Endothelial cell (in vitro differentiated cells): ENCODE results near the gene PGA3. TPM values are rescaled to one million over a fixed set of nuclear protein-coding genes. Genes with fewer than 3 reads are reported as not detected.

Experiments used
- DNase-seq: peaks from one replicate; pipeline ENCODE4 v3.0.0; 2021; ENCODE audit warnings: low spot score
- H3K27ac Mint-ChIP-seq: one replicate; pipeline ENCODE4 v1.8.0; 2021; ENCODE audit warnings: mixed read lengths, inconsistent platforms; ENCODE audit not compliant: unreplicated experiment
- H3K27me3 Mint-ChIP-seq: one replicate; pipeline ENCODE4 v1.8.0; 2021; ENCODE audit warnings: mild to moderate bottlenecking, moderate library complexity, mixed read lengths, inconsistent platforms; ENCODE audit not compliant: unreplicated experiment
- H3K36me3 Mint-ChIP-seq: one replicate; pipeline ENCODE4 v1.8.0; 2021; ENCODE audit warnings: mild to moderate bottlenecking, low read depth, mixed read lengths, inconsistent platforms; ENCODE audit not compliant: unreplicated experiment
- H3K4me1 Mint-ChIP-seq: one replicate; pipeline ENCODE4 v1.8.0; 2021; ENCODE audit warnings: mild to moderate bottlenecking, mixed read lengths, inconsistent platforms; ENCODE audit not compliant: unreplicated experiment
- H3K4me3 Mint-ChIP-seq: one replicate; pipeline ENCODE4 v1.8.0; 2021; ENCODE audit warnings: mild to moderate bottlenecking, mixed read lengths, inconsistent platforms; ENCODE audit not compliant: unreplicated experiment
- H3K9me3 Mint-ChIP-seq: one replicate; pipeline ENCODE4 v1.8.0; 2021; ENCODE audit warnings: mixed read lengths, inconsistent platforms; ENCODE audit not compliant: unreplicated experiment
- total RNA-seq: library from RNA; stranded (reverse); fragmentation: NEBNext Ultra II Directional; extraction: Animal tissue kit (Norgen Biotek cat#: 25700); gene quantifications from one replicate; pipeline ENCODE4 v1.2.1, GENCODE V29; 2021; ENCODE audit not compliant: unreplicated experiment
- TF ChIP-seq, protein P1 (sequence below): fragments of 200-600 bp; sonication (generic); IDR thresholded peaks from one replicate; pipeline ENCODE4 v1.5.0; 2021; ENCODE audit warnings: antibody characterized with exemption; ENCODE audit not compliant: unreplicated experiment

The PGA3 gene
- total RNA-seq, 1 donor from 2014 or later: 0.80 TPM

DNA sequence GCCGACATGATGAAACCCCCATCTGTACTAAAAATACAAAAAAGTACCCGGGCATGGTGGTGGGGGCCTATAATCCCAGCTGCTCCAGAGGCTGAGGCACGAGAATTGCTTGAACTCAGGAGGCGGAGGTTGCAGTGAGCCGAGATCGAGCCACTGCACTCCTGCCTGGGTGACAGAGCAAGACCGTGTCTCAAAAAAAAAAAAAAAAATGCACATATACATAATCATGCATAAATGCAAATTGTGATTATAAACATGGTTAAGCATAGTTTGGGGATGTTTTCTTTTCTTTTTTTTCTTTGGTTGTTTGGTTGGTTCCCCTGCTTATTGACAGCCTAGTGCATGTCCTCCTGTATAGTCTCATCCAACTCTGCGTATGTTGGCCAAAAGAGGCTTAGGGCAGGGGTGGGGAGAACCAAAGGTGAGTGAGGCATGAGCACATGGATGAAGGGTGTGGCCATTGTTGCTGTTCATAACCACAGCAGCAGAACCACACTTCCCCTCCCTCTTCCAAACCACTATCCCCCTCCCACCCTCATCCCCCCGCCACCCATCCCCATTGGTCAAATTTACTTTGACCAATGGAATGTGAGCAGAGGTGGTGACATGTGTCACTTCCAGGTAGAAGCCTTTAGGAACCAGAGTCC lies 35.1 kb upstream of the PGA3 start:
- peaks cover 4% of the 10 kb centered on the region for H3K36me3 Mint-ChIP-seq
- no peak overlapping the region for H3K4me3 Mint-ChIP-seq
- DNase-seq: no peak
- peaks cover 3% of the 10 kb centered on the region for H3K27me3 Mint-ChIP-seq
- H3K9me3 Mint-ChIP-seq: no peaks in the 10 kb centered on the region
- no peak overlapping the region for H3K27ac Mint-ChIP-seq
- peaks cover 28% of the 10 kb centered on the region for H3K4me1 Mint-ChIP-seq
- TF ChIP-seq, protein P1, sequence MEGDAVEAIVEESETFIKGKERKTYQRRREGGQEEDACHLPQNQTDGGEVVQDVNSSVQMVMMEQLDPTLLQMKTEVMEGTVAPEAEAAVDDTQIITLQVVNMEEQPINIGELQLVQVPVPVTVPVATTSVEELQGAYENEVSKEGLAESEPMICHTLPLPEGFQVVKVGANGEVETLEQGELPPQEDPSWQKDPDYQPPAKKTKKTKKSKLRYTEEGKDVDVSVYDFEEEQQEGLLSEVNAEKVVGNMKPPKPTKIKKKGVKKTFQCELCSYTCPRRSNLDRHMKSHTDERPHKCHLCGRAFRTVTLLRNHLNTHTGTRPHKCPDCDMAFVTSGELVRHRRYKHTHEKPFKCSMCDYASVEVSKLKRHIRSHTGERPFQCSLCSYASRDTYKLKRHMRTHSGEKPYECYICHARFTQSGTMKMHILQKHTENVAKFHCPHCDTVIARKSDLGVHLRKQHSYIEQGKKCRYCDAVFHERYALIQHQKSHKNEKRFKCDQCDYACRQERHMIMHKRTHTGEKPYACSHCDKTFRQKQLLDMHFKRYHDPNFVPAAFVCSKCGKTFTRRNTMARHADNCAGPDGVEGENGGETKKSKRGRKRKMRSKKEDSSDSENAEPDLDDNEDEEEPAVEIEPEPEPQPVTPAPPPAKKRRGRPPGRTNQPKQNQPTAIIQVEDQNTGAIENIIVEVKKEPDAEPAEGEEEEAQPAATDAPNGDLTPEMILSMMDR: no peak

DNA sequence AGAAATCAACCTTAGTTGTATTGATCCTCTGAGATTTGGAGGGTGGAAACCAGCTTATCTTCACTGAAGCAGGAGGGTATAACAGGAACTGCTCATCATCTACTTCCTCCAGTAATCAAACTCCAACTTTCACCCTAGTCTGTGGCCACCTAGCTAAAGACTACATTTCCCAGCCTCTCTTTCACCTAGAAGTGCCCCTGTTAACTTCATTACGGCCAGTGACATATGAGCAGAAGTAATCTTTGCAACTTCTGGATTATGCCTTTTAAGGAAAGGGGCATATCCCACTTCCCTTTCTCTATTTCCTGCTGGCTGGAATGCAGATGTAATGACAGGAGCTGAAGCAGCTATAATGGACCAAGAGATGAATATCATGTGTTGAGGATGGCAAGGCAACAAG lies 34.5 kb upstream of the PGA3 start:
- no peak for DNase-seq
- TF ChIP-seq, protein P1: no peak
- Mint-ChIP-seq H3K36me3 (peaks cover 4% of the 10 kb centered on the region), H3K27me3 (peaks cover 6% of the 10 kb centered on the region), H3K27ac (no peak overlapping the region), H3K4me1 (peaks cover 30% of the 10 kb centered on the region), H3K9me3 (no peaks in the 10 kb centered on the region), H3K4me3 (no peak overlapping the region)

DNA sequence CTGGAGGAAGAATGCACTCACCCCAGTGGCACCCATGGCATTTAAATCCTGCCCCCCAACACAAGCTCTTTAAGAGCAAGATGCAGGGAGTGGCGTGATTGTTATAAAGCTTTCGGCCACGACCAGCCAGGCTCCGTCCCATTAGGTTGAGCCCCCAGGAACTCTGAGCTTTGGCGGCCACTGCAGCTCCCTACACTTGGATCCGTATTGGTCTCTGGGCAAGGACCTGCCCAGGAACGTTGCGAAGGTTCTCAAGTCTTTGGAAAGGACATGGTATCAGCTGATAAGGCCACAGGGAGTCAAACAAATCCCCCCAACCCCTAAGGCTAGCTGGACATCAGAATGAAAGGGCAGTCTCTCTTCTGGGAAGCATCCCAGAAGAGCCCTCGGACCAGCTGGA lies 32.7 kb upstream of the PGA3 start:
- H3K27me3 Mint-ChIP-seq: peaks cover 6% of the 10 kb centered on the region
- TF ChIP-seq, protein P1: no peak
- no peak for DNase-seq

DNA sequence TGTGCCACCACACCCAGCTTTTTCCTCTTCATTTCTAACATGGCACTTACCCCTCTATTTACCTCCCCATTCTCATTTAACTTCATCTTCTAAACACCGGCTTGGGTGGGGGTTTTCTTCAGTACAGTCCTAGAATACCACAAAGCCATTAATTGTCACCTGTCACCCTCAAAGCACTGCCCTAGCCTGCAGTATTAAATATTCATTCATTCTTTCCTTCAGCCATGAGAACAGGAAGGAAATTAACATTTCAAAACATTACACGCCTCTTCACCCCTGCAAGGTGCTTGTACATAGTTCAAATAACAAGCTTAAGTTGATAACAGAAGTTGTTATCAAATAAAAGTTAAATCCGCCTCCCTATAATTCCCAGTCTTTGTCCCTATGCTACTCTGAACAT lies 31.4 kb upstream of the PGA3 start:
- no peak overlapping the region for H3K4me3 Mint-ChIP-seq
- H3K27ac Mint-ChIP-seq: no peak overlapping the region
- H3K36me3 Mint-ChIP-seq: peaks cover 4% of the 10 kb centered on the region
- H3K27me3 Mint-ChIP-seq: peaks cover 6% of the 10 kb centered on the region
- DNase-seq: no peak
- no peaks in the 10 kb centered on the region for H3K9me3 Mint-ChIP-seq
- TF ChIP-seq, protein P1: no peak
- H3K4me1 Mint-ChIP-seq: peaks cover 13% of the 10 kb centered on the region

More for the DNA sequence above, 32.7 kb upstream of the PGA3 start:
- H3K4me1 Mint-ChIP-seq: peaks cover 14% of the 10 kb centered on the region
- no peak overlapping the region for H3K4me3 Mint-ChIP-seq
- H3K27ac Mint-ChIP-seq: no peak overlapping the region
- peaks cover 4% of the 10 kb centered on the region for H3K36me3 Mint-ChIP-seq
- H3K9me3 Mint-ChIP-seq: no peaks in the 10 kb centered on the region

DNA sequence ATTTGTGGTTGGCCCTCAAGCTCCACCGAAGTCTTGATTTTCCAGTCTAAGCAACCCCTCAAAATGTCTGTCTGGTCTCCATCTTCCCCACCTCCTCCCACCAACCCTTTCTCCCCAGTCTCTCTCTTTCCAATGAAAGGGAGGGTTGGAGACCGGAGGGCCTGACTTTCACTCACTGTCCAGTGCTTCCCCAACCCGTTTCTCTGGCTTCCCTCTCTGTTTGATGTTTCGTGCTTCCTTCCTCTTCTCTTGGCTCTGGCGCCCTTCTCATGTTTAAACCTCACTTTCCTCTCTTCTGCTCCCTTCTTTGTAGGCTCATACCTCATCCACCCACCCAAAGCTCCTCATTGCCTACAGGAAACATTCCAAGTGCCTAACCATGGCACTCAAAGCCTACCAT lies 31.0 kb upstream of the PGA3 start:
- Mint-ChIP-seq H3K4me3 (no peak overlapping the region), H3K27me3 (peaks cover 6% of the 10 kb centered on the region), H3K4me1 (peaks cover 13% of the 10 kb centered on the region), H3K27ac (no peak overlapping the region), H3K9me3 (no peaks in the 10 kb centered on the region), H3K36me3 (peaks cover 4% of the 10 kb centered on the region)
- DNase-seq: no peak
- TF ChIP-seq, protein P1: no peak
